Bronchial epithelial cell (primary cell): ENCODE data around the gene PRDM8. TPM values are rescaled to one million over a fixed set of nuclear protein-coding genes. Genes with fewer than 3 reads are reported as not detected.

Source experiments
- DNase-seq: peaks from one replicate; pipeline ENCODE4 v3.0.0-alpha.2; 2010; ENCODE audit warnings: low read depth
- FAIRE-seq: peaks from 2 replicates; lab custom pipeline; 2011; peaks lifted over from hg19 to GRCh38; lab: Jason Lieb, UNC
- H3K27me3 ChIP-seq: 2 replicates; pipeline ENCODE4 v1.5.1; 2011; ENCODE audit warnings: low read length; ENCODE audit not compliant: control insufficient read depth, insufficient read depth
- H3K36me3 ChIP-seq: 2 replicates; pipeline ENCODE4 v1.5.1; 2011; ENCODE audit warnings: low read length; ENCODE audit not compliant: control insufficient read depth, insufficient read depth
- H3K4me3 ChIP-seq: 2 replicates; pipeline ENCODE4 v1.5.1; 2011; ENCODE audit warnings: mild to moderate bottlenecking, low read depth, low read length, control low read depth
- CTCF ChIP-seq: IDR thresholded peaks from 2 replicates; pipeline ENCODE4 v1.5.1; 2011; ENCODE audit warnings: mild to moderate bottlenecking, moderate library complexity, low read length, control low read depth, inconsistent platforms; ENCODE audit not compliant: insufficient read depth, severe bottlenecking
- total RNA-seq: library from RNA; depleted of rRNA; stranded (reverse); fragments of >200 nt; gene quantifications from 2 replicates; pipeline ENCODE4 v1.2.1, GENCODE V29; 2014

PRDM8 gene
- total RNA-seq, 1 donor from 2014 or later: 0.53 TPM

- Histone ChIP-seq H3K4me3 (no peak overlapping the region), H3K27me3 (no peaks in the 10 kb centered on the region), H3K36me3 (no peaks in the 10 kb centered on the region)
- no peak for FAIRE-seq
- DNase-seq: no peak
- TF ChIP-seq CTCF: no peak
Measured at GRCh38 chr4:80199004-80199560, 1.8 kb downstream of the PRDM8 start.

GRCh38 chr4:80199947-80200346, 2.6 kb downstream of the PRDM8 start:
- TF ChIP-seq CTCF: no peak
- Histone ChIP-seq H3K4me3 (no peak overlapping the region), H3K27me3 (no peaks in the 10 kb centered on the region), H3K36me3 (no peaks in the 10 kb centered on the region)
- FAIRE-seq: peak; percentile 70
- DNase-seq: no peak

DNA sequence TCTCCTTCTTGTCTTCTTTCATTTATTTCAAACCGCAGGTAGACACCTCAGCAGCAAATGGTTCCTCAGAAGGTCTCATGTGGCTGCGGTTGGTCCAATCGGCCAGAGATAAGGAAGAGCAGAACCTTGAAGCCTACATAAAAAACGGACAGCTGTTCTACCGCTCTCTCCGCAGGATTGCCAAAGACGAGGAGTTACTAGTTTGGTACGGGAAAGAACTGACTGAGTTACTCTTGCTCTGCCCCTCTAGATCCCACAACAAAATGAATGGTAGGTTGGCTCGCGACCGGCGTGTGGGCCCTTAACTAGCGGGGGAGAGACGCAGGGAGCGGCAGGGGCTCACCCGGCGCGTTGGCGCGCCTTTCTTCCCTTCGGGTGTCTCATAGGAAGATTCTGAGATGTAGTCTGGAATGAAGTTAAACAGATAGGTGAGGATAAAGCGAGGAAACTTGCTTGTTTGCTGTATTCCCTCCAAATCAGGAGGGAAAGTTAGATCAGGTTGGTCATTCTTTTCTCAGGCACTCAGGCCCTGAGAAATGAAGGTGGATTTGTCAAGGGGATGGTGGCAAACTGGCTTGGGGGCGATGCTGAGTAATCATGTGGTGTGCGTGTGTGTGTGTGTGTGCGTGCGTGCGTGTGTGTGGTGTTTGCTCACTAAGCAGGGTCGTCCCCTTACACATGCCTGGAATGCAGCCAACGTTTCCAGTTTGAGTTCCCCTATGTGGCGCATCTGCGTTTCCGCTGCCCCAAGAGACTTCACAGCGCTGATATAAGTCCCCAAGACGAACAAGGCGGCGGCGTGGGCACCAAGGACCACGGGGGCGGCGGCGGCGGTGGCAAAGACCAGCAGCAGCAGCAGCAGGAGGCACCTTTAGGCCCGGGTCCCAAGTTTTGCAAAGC, 4.2 kb downstream of the PRDM8 start:
- DNase-seq: no peak
- no peaks in the 10 kb centered on the region for H3K36me3 ChIP-seq
- H3K27me3 ChIP-seq: no peaks in the 10 kb centered on the region
- no peak for TF ChIP-seq CTCF
- H3K4me3 ChIP-seq: peak overlapping the region; percentile 64
- no peak for FAIRE-seq

DNA sequence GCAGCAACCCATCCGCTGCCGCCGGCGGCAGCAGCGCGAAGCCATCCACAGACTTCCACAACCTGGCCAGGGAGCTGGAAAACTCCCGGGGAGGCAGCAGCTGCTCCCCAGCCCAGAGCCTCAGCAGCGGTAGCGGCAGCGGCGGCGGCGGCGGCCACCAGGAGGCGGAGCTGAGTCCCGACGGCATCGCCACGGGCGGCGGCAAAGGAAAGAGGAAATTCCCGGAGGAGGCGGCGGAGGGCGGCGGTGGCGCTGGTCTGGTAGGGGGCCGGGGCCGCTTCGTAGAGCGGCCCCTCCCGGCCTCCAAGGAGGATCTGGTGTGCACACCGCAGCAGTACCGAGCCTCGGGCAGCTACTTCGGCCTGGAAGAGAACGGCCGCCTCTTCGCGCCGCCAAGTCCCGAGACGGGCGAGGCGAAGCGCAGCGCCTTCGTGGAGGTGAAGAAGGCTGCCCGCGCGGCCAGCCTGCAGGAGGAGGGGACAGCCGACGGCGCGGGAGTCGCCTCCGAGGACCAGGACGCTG, 4.9 kb downstream of the PRDM8 start:
- FAIRE-seq (no peak), DNase-seq (peak; percentile 46)
- H3K4me3 ChIP-seq: peak overlapping the region; percentile 64
- peak; percentile 79 for TF ChIP-seq CTCF
- H3K36me3 ChIP-seq: no peaks in the 10 kb centered on the region
- no peaks in the 10 kb centered on the region for H3K27me3 ChIP-seq

GRCh38 chr4:80202741-80203553, 5.6 kb downstream of the PRDM8 start:
- DNase-seq (no peak), FAIRE-seq (no peak)
- no peak for TF ChIP-seq CTCF
- H3K4me3 ChIP-seq: peak overlapping the region; percentile 64
- no peaks in the 10 kb centered on the region for H3K27me3 ChIP-seq
- no peaks in the 10 kb centered on the region for H3K36me3 ChIP-seq
